Activated naive CD4-positive, alpha-beta T cell (primary cell): Measurements from ENCODE around the gene CCDC171.
"Not testable (repeated sequence)": the region's sequence is repeated elsewhere in the genome, so short reads cannot be mapped to it uniquely, and the experiment has no call there.

Experiments used
- DNase-seq, 4 experiments: peaks; one replicate each; lab custom pipeline; 2025; lab: John Stamatoyannopoulos, UW

The CCDC171 gene

GRCh38 chr9:15697446-15697851 is 144.6 kb downstream of the CCDC171 start:
- DNase-seq: no peak

DNA sequence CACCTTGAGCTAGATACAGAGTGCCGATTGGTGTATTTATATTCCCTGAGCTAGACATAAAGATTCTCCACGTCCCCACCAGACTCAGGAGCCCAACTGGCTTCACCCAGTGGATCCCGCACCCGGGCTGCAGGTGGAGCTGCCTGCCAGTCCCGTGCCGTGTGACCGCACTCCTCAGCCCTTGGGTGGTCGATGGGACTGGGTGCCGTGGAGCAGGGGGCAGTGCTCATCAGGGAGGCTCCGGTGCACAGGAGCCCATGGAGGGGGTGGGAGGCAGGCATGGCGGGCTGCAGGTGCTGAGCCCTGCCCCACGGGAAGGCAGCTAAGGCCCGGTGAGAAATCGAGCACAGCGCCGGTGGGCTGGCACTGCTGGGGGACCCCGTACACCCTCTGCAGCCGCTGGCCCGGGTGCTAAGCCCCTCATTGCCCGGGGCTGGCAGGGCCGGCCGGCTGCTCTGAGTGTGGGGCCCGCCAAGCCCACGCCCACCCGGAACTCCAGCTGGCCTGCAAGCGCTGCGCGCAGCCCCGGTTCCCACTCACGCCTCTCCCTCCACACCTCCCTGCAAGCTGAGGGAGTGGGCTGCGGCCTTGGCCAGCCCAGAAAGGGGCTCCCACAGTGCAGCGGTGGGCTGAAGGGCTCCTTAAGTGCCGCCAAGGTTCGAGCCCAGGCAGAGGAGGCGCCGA is 147.2 kb downstream of the CCDC171 start:
- DNase-seq: not testable (repeated sequence)

GRCh38 chr9:15707000-15707399 is 154.2 kb downstream of the CCDC171 start:
- DNase-seq: no peak

GRCh38 chr9:15711531-15711930 is 158.7 kb downstream of the CCDC171 start:
- no peak for DNase-seq

DNA sequence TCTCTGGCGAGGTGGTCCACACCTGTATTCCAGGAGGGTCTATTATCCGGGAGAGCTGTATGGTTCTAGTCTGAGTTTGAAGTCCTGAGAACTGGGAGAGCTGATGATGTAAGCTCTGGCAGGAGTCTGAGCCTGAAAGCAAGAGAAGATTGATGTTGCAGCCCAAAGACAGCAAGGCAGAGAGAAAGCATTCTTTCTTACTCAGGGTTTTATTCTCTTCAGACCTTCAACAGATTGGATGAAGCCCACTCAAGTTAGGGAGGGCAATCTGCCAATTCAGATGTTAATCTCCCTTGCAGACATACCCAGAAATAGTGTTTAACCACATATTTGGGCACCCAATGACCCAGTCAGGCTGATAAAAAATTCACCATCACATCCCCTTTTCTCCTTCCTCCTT is 159.1 kb downstream of the CCDC171 start:
- no peak for DNase-seq

DNA sequence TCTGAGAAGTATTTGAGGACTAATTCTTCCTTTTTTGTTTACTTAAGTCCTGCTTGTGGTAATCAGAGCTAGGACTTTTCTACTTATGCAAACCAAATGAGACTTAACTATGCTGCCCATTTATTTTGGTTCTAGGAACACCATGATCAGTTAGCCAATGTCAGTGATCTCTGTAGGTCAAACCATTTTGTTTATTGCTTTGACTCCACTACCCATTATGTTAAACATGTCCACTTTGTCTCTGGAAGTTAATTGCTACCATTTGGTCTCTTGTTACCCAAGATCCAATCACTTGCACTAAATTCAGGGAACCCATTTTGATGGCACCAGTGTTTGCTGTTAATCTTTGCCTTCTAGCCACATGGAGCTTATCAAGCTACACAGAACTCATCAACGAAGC is 161.9 kb downstream of the CCDC171 start:
- DNase-seq: no peak

DNA sequence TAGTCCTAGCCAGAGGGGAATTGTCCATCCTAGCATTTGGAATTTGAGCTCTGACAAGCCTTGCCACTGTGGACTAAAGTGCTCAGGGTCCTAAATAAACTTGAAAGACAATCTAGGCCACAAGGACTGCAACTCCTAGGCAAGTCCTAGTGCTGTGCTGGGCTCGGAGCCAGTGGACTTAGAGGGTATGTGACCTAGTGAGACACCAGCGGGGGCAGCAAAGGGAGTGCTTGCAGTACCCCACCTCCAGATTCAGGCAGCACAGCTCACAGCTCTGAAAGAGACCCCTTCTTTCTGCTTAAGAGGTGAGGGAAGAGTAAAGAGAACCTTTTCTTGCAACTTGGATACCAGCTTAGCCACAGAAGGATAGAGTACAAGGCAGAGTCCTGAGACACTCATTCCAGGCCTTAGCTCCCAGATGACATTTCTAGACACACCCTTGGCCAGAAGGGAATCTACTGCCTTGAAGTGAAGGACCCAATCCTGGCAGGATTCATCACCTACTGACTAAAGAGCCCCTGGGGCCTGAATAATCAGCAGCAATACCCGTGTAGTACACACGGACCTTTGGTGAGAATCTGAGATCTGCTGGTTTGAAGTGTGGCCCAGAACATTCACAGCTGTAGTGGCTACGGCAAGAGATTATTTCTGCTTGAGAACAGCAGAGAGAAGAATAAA is 164.6 kb downstream of the CCDC171 start:
- no peak for DNase-seq

- DNase-seq: no peak
These were observed 165.6 kb downstream of the CCDC171 start for GRCh38 chr9:15718423-15718822.

GRCh38 chr9:15720861-15721260 is 168.0 kb downstream of the CCDC171 start:
- no peak for DNase-seq

GRCh38 chr9:15722888-15723287 is 170.0 kb downstream of the CCDC171 start:
- DNase-seq: no peak

DNA sequence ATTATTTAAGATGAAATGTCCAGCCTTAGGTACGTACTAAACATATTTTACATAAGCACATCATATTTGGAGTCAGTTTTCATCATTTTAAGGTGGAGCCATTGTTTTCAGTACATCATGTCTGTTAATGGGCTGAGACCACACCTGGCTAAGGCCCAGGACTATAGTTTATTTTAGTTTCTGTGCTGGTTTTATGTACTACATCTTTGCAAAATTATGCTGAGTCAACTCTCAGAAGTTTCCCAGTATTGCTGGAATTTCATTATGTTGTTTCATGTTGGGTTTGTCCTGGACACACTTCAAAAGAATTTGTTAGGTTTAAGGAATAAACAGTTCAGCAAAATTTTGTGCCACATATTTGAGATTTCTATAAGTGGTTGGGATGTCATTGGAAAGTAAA is 171.2 kb downstream of the CCDC171 start:
- DNase-seq: no peak

- DNase-seq: no peak
These were observed 171.8 kb downstream of the CCDC171 start for GRCh38 chr9:15724612-15725011.

DNA sequence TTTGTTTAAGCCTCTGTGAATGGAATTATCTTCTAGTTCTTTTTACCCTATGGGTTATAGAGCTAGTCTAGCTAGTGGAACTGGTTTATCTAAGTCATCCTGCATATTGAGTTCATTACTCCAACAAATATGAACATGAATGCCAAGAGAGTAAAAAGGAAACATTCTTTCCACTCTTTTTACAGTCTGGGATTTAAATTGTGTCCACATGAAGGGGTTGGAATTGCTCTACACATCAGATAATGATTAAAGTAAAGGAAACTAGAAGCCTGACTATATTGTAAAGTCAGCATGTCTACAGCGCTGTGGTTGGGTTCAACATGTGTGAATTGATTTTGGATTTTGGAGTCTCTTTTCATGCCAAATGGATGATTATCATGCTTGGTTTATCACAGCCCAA is 173.1 kb downstream of the CCDC171 start:
- DNase-seq: no peak

- DNase-seq: no peak
These were observed 176.7 kb downstream of the CCDC171 start for GRCh38 chr9:15729507-15729906.

DNA sequence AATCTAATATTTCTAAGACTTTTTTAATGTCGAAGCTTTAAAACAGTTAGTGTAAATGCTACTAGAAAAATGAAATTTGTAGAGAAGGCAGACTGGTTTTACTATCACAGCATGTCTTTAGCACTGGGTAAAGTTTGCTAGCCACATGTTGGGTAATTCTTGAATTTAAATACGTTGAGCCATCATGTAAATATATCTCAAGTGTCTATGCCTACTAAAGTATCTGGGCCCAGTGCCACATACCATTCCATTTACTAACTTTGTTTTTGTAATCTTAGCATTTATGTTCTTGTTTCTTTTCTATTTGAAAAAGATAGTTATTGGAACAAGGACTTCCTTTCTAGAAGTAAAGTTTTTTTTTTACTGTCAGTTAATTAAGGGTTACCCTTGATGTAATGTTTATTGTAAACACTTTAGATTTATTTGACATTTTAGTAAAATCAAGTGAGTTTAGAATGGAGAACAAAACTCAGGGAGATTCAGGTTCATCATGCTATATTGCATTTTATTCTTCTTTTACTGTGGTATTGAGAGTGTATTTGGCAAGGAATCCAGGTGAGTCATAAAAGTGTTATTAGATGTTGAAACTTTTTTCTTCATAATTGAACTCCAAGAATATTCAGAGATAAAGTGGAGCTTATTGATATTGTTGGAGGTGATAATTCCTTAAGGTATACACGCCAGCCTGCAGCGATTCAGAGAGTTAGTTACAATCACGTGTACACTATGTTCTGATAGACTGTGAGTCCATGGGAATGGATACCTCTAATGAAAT is 182.4 kb downstream of the CCDC171 start:
- no peak for DNase-seq

DNA sequence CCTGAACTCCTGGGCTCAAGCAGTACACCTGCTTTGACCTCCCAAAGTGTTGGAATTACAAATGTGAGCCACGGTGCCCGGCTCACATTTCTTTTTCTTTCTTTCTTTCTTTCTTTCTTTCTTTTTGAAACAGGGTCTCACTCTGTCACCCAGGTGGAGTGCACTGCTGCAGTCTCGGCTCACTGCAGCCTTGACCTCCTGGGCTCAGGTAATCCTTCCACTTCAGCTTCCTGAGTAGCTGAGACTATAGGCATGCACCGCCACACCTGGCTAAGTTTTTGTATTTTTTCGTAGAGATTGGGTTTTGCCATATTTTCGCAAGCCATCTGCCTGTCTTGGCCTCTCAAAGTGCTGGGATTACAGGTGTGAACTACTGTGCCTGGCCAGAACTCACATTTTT is 183.7 kb downstream of the CCDC171 start:
- no peak for DNase-seq

DNA sequence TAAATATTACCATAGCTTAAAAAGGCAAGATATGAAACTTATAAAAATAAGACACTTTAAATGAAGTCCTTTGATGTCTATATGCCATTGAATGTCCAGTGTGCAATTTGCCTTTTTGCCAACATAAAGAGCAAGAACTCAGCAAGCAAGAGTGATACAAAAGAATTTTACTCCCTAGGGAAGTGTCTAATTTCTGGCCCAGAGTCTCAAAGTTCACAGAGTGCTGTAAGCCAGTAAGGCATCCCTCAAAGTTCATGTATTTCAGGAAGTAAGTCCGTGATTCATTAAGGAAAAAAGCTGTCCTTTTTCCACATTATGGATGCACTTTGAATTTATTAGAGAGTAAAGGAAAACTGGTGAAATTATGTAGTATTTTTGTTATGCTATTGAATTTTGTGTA is 185.2 kb downstream of the CCDC171 start:
- no peak for DNase-seq

DNA sequence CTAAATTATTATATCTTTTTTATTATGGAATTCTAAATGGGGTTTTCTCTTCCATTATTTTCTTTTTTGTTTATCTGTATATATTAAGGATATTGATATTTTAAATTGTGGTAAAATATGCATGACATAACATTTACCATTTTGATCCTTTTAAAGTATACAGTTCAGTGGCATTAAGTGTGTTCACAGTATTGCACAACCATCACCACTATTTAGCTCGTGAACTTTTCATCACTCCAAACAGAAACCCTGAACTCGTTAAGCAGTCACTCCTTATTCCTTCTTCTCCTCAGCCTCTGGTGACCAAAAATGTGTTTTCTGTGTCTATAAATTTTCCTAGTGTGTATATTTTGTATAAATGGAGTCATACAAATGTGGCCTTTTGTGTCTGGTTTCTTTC is 188.2 kb downstream of the CCDC171 start:
- DNase-seq: no peak

GRCh38 chr9:15743512-15743911 is 190.7 kb downstream of the CCDC171 start:
- DNase-seq: no peak

- no peak for DNase-seq
These were observed 191.4 kb downstream of the CCDC171 start for GRCh38 chr9:15744196-15744595.

GRCh38 chr9:15746905-15747304 is 194.1 kb downstream of the CCDC171 start:
- no peak for DNase-seq

- no peak for DNase-seq
These were observed 202.8 kb downstream of the CCDC171 start for GRCh38 chr9:15755660-15756059.

- no peak for DNase-seq
These were observed 208.7 kb downstream of the CCDC171 start for GRCh38 chr9:15761551-15761950.
